SK-N-SH (cell line): Measurements from ENCODE around the gene AP3S1. TPM values are rescaled to one million over a fixed set of nuclear protein-coding genes. Genes with fewer than 3 reads are reported as not detected.

ENCODE experiments used
- CTCF ChIA-PET: fragments of 300-600, 350-600 bp; formaldehyde crosslinking; extraction: SDS; loops from one replicate; lab custom pipeline; 2021; lab: Yijun Ruan, JAX
- POLR2A ChIA-PET: fragments of 350-600 bp; sonication (Branson Sonifier 250); formaldehyde crosslinking; extraction: SDS; loops from one replicate; lab custom pipeline; 2020; ENCODE audit warnings: antibody characterized with exemption, inconsistent platforms; lab: Yijun Ruan, JAX
- DNase-seq: peaks from one replicate; pipeline ENCODE4 v3.0.0; 2012
- H2AFZ ChIP-seq: fragments of 200-600 bp; sonication (generic); 2 replicates; pipeline ENCODE4 v1.8.1; 2016; ENCODE audit warnings: antibody characterized with exemption, mild to moderate bottlenecking, low read depth
- H3F3A ChIP-seq: fragments of 200-600 bp; sonication (generic); replicated peaks from 2 replicates; pipeline ENCODE3; 2016; ENCODE audit warnings: antibody characterized with exemption, mild to moderate bottlenecking; ENCODE audit not compliant: insufficient read depth
- H3K27ac ChIP-seq, 2 experiments: fragments of 200-500 bp in 1 of 2; fragments of 200-600 bp in 1 of 2; sonication (Bioruptor generic) in 1 of 2; sonication (generic), shearing (Covaris generic) in 1 of 2; 2 replicates each; pipeline versions ENCODE4 v1.5.1 to v1.6.1; 2014 to 2016; ENCODE audit warnings: low read depth in 2 of 2, inconsistent platforms in 1 of 2, low read length in 1 of 2, mild to moderate bottlenecking in 1 of 2, mixed read lengths in 1 of 2
- H3K27me3 ChIP-seq: fragments of 200-600 bp; sonication (generic), shearing (Covaris generic); 2 replicates; pipeline ENCODE4 v1.6.1; 2016; ENCODE audit warnings: mixed run types; ENCODE audit not compliant: insufficient read depth
- H3K36me3 ChIP-seq, 2 experiments: fragments of 200-500 bp in 1 of 2; fragments of 200-600 bp in 1 of 2; sonication (Bioruptor generic) in 1 of 2; sonication (generic) in 1 of 2; replicated peaks in 1 of 2; 2 replicates each; pipeline versions ENCODE3 to v1.5.1; 2014 to 2016; ENCODE audit warnings: low read length in 1 of 2, mild to moderate bottlenecking in 1 of 2; ENCODE audit not compliant: insufficient read depth in 2 of 2, control insufficient read depth in 1 of 2
- H3K4me1 ChIP-seq, 2 experiments: fragments of 200-500 bp in 1 of 2; fragments of 200-600 bp in 1 of 2; sonication (Bioruptor generic) in 1 of 2; sonication (generic), shearing (Covaris generic) in 1 of 2; 2 replicates each; pipeline versions ENCODE4 v1.5.1 to v1.6.1; 2014 to 2016; ENCODE audit warnings: low read depth in 1 of 2, low read length in 1 of 2, mixed run types in 1 of 2; ENCODE audit not compliant: insufficient read depth in 2 of 2, control insufficient read depth in 1 of 2
- H3K4me2 ChIP-seq: fragments of 200-600 bp; sonication (generic), shearing (Covaris generic); 2 replicates; pipeline ENCODE4 v1.6.1; 2017; ENCODE audit warnings: mixed run types
- H3K4me3 ChIP-seq, 2 experiments: fragments of 200-500 bp in 1 of 2; fragments of 200-600 bp in 1 of 2; sonication (Bioruptor generic) in 1 of 2; sonication (generic), shearing (Covaris generic) in 1 of 2; 2 replicates each; pipeline versions ENCODE4 v1.5.1 to v1.8.1; 2014 to 2016; ENCODE audit warnings: low read depth in 2 of 2, inconsistent platforms in 1 of 2, low read length in 1 of 2, mild to moderate bottlenecking in 1 of 2, mixed read lengths in 1 of 2, moderate library complexity in 1 of 2
- H3K79me2 ChIP-seq: fragments of 200-600 bp; sonication (generic); 2 replicates; pipeline ENCODE4 v1.8.1; 2017; ENCODE audit warnings: mild to moderate bottlenecking; ENCODE audit not compliant: insufficient read depth
- H3K9ac ChIP-seq: fragments of 200-600 bp; sonication (generic); 2 replicates; pipeline ENCODE4 v1.6.1; 2017; ENCODE audit warnings: mixed run types
- H3K9me2 ChIP-seq: fragments of 200-600 bp; sonication (generic); 2 replicates; pipeline ENCODE4 v1.6.1; 2017; ENCODE audit warnings: mixed run types
- H3K9me3 ChIP-seq: fragments of 200-600 bp; sonication (generic); 2 replicates; pipeline ENCODE4 v1.6.1; 2017; ENCODE audit warnings: mixed run types, mild to moderate bottlenecking, moderate library complexity
- H4K20me1 ChIP-seq: fragments of 200-600 bp; sonication (generic); 2 replicates; pipeline ENCODE4 v1.6.1; 2017; ENCODE audit warnings: mild to moderate bottlenecking, mixed run types; ENCODE audit not compliant: insufficient read depth
- CTCF ChIP-seq: fragments of 200-600 bp; sonication (generic); IDR thresholded peaks from 2 replicates; pipeline ENCODE4 v1.6.1; 2017; ENCODE audit warnings: antibody characterized with exemption, mild to moderate bottlenecking, moderate library complexity
- EP300 ChIP-seq, 2 experiments: IDR thresholded peaks; 2 replicates each; pipeline versions ENCODE4 v1.4.0 to v1.6.1; 2012; ENCODE audit warnings: borderline replicate concordance in 1 of 2, low read depth in 1 of 2, low read length in 1 of 2
- FOXJ3 ChIP-seq: sonication (generic); formaldehyde crosslinking; IDR thresholded peaks from 2 replicates; pipeline ENCODE4 v1.5.1; 2020; ENCODE audit warnings: mild to moderate bottlenecking, missing genetic modification reagents
- MAX ChIP-seq: IDR thresholded peaks from 2 replicates; pipeline ENCODE4 v1.4.0; 2012; ENCODE audit warnings: low read depth
- MEF2A ChIP-seq: IDR thresholded peaks from 2 replicates; pipeline ENCODE4 v1.4.0; 2012; ENCODE audit warnings: low read depth, borderline replicate concordance
- NFIC ChIP-seq: IDR thresholded peaks from 2 replicates; pipeline ENCODE4 v1.4.0; 2012; ENCODE audit warnings: borderline replicate concordance
- SMC3 ChIP-seq: IDR thresholded peaks from 2 replicates; pipeline ENCODE4 v1.6.1; 2012; ENCODE audit warnings: low read depth, low read length, improper control_type of control experiment
- TCF12 ChIP-seq: IDR thresholded peaks from 2 replicates; pipeline ENCODE4 v1.4.0; 2012
- USF1 ChIP-seq: IDR thresholded peaks from 2 replicates; pipeline ENCODE4 v1.4.0; 2012; ENCODE audit warnings: low read depth, borderline replicate concordance
- YY1 ChIP-seq: IDR thresholded peaks from 2 replicates; pipeline ENCODE4 v1.4.0; 2012; ENCODE audit warnings: low read depth, mild to moderate bottlenecking
- WGBS: methylation state at CpG from one replicate; pipeline ENCODE4 v1.1.6; 2017; ENCODE audit warnings: low lambda C conversion rate; 5-methylcytosine and 5-hydroxymethylcytosine counted together
- polyA plus RNA-seq, 3 experiments: library from polyadenylated mRNA; depleted of rRNA; stranded (reverse); fragments of >200 nt; gene quantifications; 2 replicates each; pipeline ENCODE4 v1.2.3, GENCODE V29; 2012

The AP3S1 gene
- polyA plus RNA-seq, 1 of the 3 experiments (the other 2 are of a cell fraction): 21.6 TPM

- no peak overlapping the region for H3K9ac ChIP-seq
- no peaks in the 10 kb centered on the region for H3K36me3 ChIP-seq
- H3K4me2 ChIP-seq: no peak overlapping the region
- no peaks in the 10 kb centered on the region for H3K9me2 ChIP-seq
- H3K27me3 ChIP-seq: no peaks in the 10 kb centered on the region
- no peaks in the 10 kb centered on the region for H3K9me3 ChIP-seq
- H4K20me1 ChIP-seq: no peaks in the 10 kb centered on the region
- TF ChIP-seq CTCF: no peak
- TF ChIP-seq, all 33 proteins: peak for 0
- Histone ChIP-seq H3K4me3 (no peak overlapping the region), H3K27ac (no peak overlapping the region), H2AFZ (no peak overlapping the region), H3F3A (no peaks in the 10 kb centered on the region), H3K79me2 (no peaks in the 10 kb centered on the region), H3K4me1 (no peaks in the 10 kb centered on the region)
- POLR2A ChIA-PET: no interaction called here
- 35% methylated on average over 3 of the region's 3 CpGs for WGBS
- CTCF ChIA-PET: interaction anchor here (0.6 kb wide), 1 partner anchor 120 kb away, joined by 3 read pairs; no protein-coding TSS in a partner anchor
- DNase-seq: no peak
Observed at GRCh38 chr5:115948091-115948534, 106.4 kb downstream of the AP3S1 start.

GRCh38 chr5:115949096-115949495, 107.4 kb downstream of the AP3S1 start:
- H3K9ac ChIP-seq: no peak overlapping the region
- ChIA-PET CTCF (interaction anchor here (0.6 kb wide), 1 partner anchor 119 kb away, joined by 3 read pairs; no protein-coding TSS in a partner anchor), POLR2A (no interaction called here)
- no peaks in the 10 kb centered on the region for H3K9me3 ChIP-seq
- TF ChIP-seq NFIC (no peak), MAX (no peak), YY1 (no peak), MEF2A (no peak), FOXJ3 (CRISPR knock-in tag) (no peak), SMC3 (no peak), TCF12 (no peak), EP300 (IDR thresholded peaks at IDR 0.05; ENCODE audit: borderline replicate concordance in 1 of 2, low read depth in 1 of 2, low read length in 1 of 2) (no peak), USF1 (no peak)
- H3K9me2 ChIP-seq: no peaks in the 10 kb centered on the region
- no peaks in the 10 kb centered on the region for H3F3A ChIP-seq
- H3K36me3 ChIP-seq: no peaks in the 10 kb centered on the region
- WGBS: 57% methylated on average over 1 of the region's 1 CpG
- H3K4me1 ChIP-seq: no peaks in the 10 kb centered on the region
- no peak overlapping the region for H3K27ac ChIP-seq
- no peak overlapping the region for H2AFZ ChIP-seq
- no peaks in the 10 kb centered on the region for H3K79me2 ChIP-seq
- H3K4me2 ChIP-seq: no peak overlapping the region
- no peak overlapping the region for H3K4me3 ChIP-seq
- H4K20me1 ChIP-seq: no peaks in the 10 kb centered on the region
- no peak for DNase-seq
- no peaks in the 10 kb centered on the region for H3K27me3 ChIP-seq
